Keratinocyte (primary cell): Measurements from ENCODE around the gene ITGA11. TPM values are rescaled to one million over a fixed set of nuclear protein-coding genes. Genes with fewer than 3 reads are reported as not detected.

Experiments
- DNase-seq: peaks from one replicate; pipeline ENCODE4 v3.0.0-alpha.2; 2011; ENCODE audit warnings: low read depth, missing footprints, low spot score
- FAIRE-seq: peaks from 2 replicates; lab custom pipeline; 2011; peaks lifted over from hg19 to GRCh38; lab: Jason Lieb, UNC
- H2AFZ ChIP-seq: 2 replicates; pipeline ENCODE4 v1.6.0; 2012; ENCODE audit warnings: low read length, control low read depth, inconsistent platforms; ENCODE audit not compliant: control insufficient read depth
- H3K27ac ChIP-seq: 2 replicates; pipeline ENCODE4 v1.5.1; 2011; ENCODE audit warnings: low read length; ENCODE audit not compliant: control insufficient read depth, insufficient read depth
- H3K27me3 ChIP-seq: 3 replicates; pipeline ENCODE4 v1.6.0; 2011; ENCODE audit warnings: low read length; ENCODE audit not compliant: control insufficient read depth, insufficient read depth; ENCODE audit errors: extremely low read depth
- H3K36me3 ChIP-seq, 2 experiments: 2 replicates in 1 of 2; 3 replicates in 1 of 2; pipeline ENCODE4 v1.5.1; 2011; ENCODE audit warnings: low read length in 2 of 2, mild to moderate bottlenecking in 1 of 2; ENCODE audit not compliant: control insufficient read depth in 2 of 2, insufficient read depth in 2 of 2; ENCODE audit errors: extremely low read depth in 1 of 2
- H3K4me1 ChIP-seq: 3 replicates; pipeline ENCODE4 v1.5.1; 2011; ENCODE audit warnings: low read length; ENCODE audit not compliant: control insufficient read depth, insufficient read depth; ENCODE audit errors: extremely low read depth
- H3K4me2 ChIP-seq: 3 replicates; pipeline ENCODE4 v1.6.0; 2011; ENCODE audit warnings: low read depth, low read length; ENCODE audit not compliant: control insufficient read depth, insufficient read depth; ENCODE audit errors: extremely low read depth
- H3K4me3 ChIP-seq, 3 experiments: fragments of 200-600 bp in 1 of 3; sonication (generic) in 1 of 3; 2 replicates in 2 of 3; 3 replicates in 1 of 3; pipeline ENCODE4 v1.5.1; 2011 to 2016; ENCODE audit warnings: low read length in 3 of 3, mild to moderate bottlenecking in 3 of 3, control low read depth in 2 of 3, inconsistent platforms in 1 of 3, low read depth in 1 of 3, mixed read lengths in 1 of 3, mixed run types in 1 of 3, moderate library complexity in 1 of 3; ENCODE audit not compliant: control insufficient read depth in 2 of 3, insufficient read depth in 2 of 3; ENCODE audit errors: extremely low read depth in 1 of 3
- H3K79me2 ChIP-seq: 2 replicates; pipeline ENCODE4 v1.6.0; 2012; ENCODE audit warnings: low read length; ENCODE audit not compliant: control insufficient read depth, insufficient read depth
- H3K9ac ChIP-seq: 3 replicates; pipeline ENCODE4 v1.6.0; 2011; ENCODE audit warnings: low read length; ENCODE audit not compliant: control insufficient read depth, insufficient read depth; ENCODE audit errors: extremely low read depth
- H3K9me1 ChIP-seq: 3 replicates; pipeline ENCODE4 v1.6.0; 2011; ENCODE audit warnings: low read length; ENCODE audit not compliant: control insufficient read depth, insufficient read depth; ENCODE audit errors: extremely low read depth
- H3K9me3 ChIP-seq: 2 replicates; pipeline ENCODE4 v1.5.1; 2012; ENCODE audit warnings: low read depth, low read length; ENCODE audit not compliant: control insufficient read depth
- H4K20me1 ChIP-seq: 3 replicates; pipeline ENCODE4 v1.6.0; 2011; ENCODE audit warnings: low read length; ENCODE audit not compliant: control insufficient read depth, insufficient read depth; ENCODE audit errors: extremely low read depth
- CTCF ChIP-seq, 3 experiments: IDR thresholded peaks in 1 of 3; conservative IDR thresholded peaks in 1 of 3; optimal IDR thresholded peaks in 1 of 3; 2 replicates in 2 of 3; 3 replicates in 1 of 3; pipeline versions ENCODE3 to v1.5.1; 2011; ENCODE audit warnings: low read length in 3 of 3, mild to moderate bottlenecking in 3 of 3, moderate library complexity in 2 of 3, control low read depth in 1 of 3, inconsistent platforms in 1 of 3; ENCODE audit not compliant: insufficient read depth in 2 of 3; ENCODE audit errors: extremely low read depth in 1 of 3
- EZH2 ChIP-seq: IDR thresholded peaks from one replicate; pipeline ENCODE4 v1.6.1; 2012; ENCODE audit warnings: inconsistent platforms, mild to moderate bottlenecking, low read length, moderate library complexity
- dilution Hi-C: fragments of 300-500 bp; cut with MboI; formaldehyde crosslinking; loops from one replicate; pipeline ENCODE4 v1.7.0; 2020; ENCODE audit warnings: low sequenced_read_pairs; ENCODE audit not compliant: extremely low pct_ligation_motif_present
- polyA plus RNA-seq, 5 experiments: library from polyadenylated mRNA; depleted of rRNA in 3 of 5; stranded (reverse) in 3 of 5; stranded (forward) in 1 of 5; unstranded in 1 of 5; fragments of >200 nt; gene quantifications; 1 replicate in 1 of 5; 2 replicates in 3 of 5; 3 replicates in 1 of 5; pipeline versions ENCODE4 v1.2.1 to v1.2.3, GENCODE V29; 2011 to 2012; ENCODE audit warnings: missing spikeins in 2 of 5, low read depth in 1 of 5, low replicate concordance in 1 of 5

Gene ITGA11
- polyA plus RNA-seq, 1 donor (not counting 4 experiments of a cell fraction or from before 2014, with no cell fraction given) = not detected

GRCh38 chr15:68384451-68385239 lies 47.3 kb downstream of the ITGA11 start:
- no peak overlapping the region for H2AFZ ChIP-seq
- H3K9ac ChIP-seq = no peak overlapping the region
- no peak overlapping the region for H3K27ac ChIP-seq
- H4K20me1 ChIP-seq = no peaks in the 10 kb centered on the region
- no peaks in the 10 kb centered on the region for H3K9me1 ChIP-seq
- DNase-seq = peak; percentile 19
- peaks cover 29% of the 10 kb centered on the region for H3K27me3 ChIP-seq
- H3K4me3 ChIP-seq = no peak overlapping the region
- no peaks in the 10 kb centered on the region for H3K9me3 ChIP-seq
- no peak overlapping the region for H3K4me2 ChIP-seq
- peak; percentile 49 for FAIRE-seq
- peaks cover 9% of the 10 kb centered on the region for H3K4me1 ChIP-seq
- H3K79me2 ChIP-seq = no peaks in the 10 kb centered on the region
- H3K36me3 ChIP-seq = no peaks in the 10 kb centered on the region
- TF ChIP-seq CTCF (optimal IDR thresholded peaks at IDR 0.05 in 1 of 3, IDR thresholded peaks at IDR 0.05 in 1 of 3, conservative IDR thresholded peaks at IDR 0.05 in 1 of 3; ENCODE audit: extremely low read depth in 1 of 3, insufficient read depth in 2 of 3, low read length in 3 of 3) (no peak), EZH2 (no peak)
- dilution Hi-C loops = no loop called here

GRCh38 chr15:68383161-68384074 lies 48.5 kb downstream of the ITGA11 start:
- H3K4me1 ChIP-seq = peaks cover 9% of the 10 kb centered on the region
- H3K27me3 ChIP-seq = peaks cover 23% of the 10 kb centered on the region
- dilution Hi-C loops = no loop called here
- H4K20me1 ChIP-seq = no peaks in the 10 kb centered on the region
- no peaks in the 10 kb centered on the region for H3K36me3 ChIP-seq
- peak; percentile 54 to 70 (median 68) for TF ChIP-seq CTCF (optimal IDR thresholded peaks at IDR 0.05 in 1 of 3, IDR thresholded peaks at IDR 0.05 in 1 of 3, conservative IDR thresholded peaks at IDR 0.05 in 1 of 3; ENCODE audit: extremely low read depth in 1 of 3, insufficient read depth in 2 of 3, low read length in 3 of 3)
- no peak for TF ChIP-seq EZH2
- no peaks in the 10 kb centered on the region for H3K9me3 ChIP-seq
- no peak overlapping the region for H3K4me2 ChIP-seq
- no peak for DNase-seq
- H2AFZ ChIP-seq = no peak overlapping the region
- H3K27ac ChIP-seq = no peak overlapping the region
- FAIRE-seq = no peak
- H3K4me3 ChIP-seq = no peak overlapping the region
- H3K9me1 ChIP-seq = no peaks in the 10 kb centered on the region
- no peak overlapping the region for H3K9ac ChIP-seq
- no peaks in the 10 kb centered on the region for H3K79me2 ChIP-seq
